MM.1S (cell line): ENCODE data around the gene MCU.

Experiments
- DNase-seq: peaks from one replicate; pipeline ENCODE4 v3.0.0-alpha.2; 2015
- H2AFZ ChIP-seq: fragments of 300-600 bp; sonication (generic); 2 replicates; pipeline ENCODE4 v1.6.0; 2016; ENCODE audit warnings: antibody characterized with exemption, low read length
- H3F3A ChIP-seq: fragments of 300-600 bp; sonication (generic); 2 replicates; pipeline ENCODE4 v1.6.1; 2016; ENCODE audit warnings: mild to moderate bottlenecking, antibody characterized with exemption, low read length, moderate library complexity, mixed read lengths; ENCODE audit not compliant: insufficient read depth
- H3K27ac ChIP-seq: fragments of 300-600 bp; sonication (generic); 2 replicates; pipeline ENCODE4 v1.5.1; 2016; ENCODE audit warnings: mild to moderate bottlenecking, low read length
- H3K27me3 ChIP-seq: fragments of 300-600 bp; sonication (generic); replicated peaks from 2 replicates; pipeline ENCODE4 v1.6.0; 2016; ENCODE audit warnings: low read length; ENCODE audit not compliant: insufficient read depth
- H3K36me3 ChIP-seq: fragments of 300-600 bp; sonication (generic); replicated peaks from 2 replicates; pipeline ENCODE4 v1.6.1; 2016; ENCODE audit warnings: mild to moderate bottlenecking, low read length, mixed read lengths; ENCODE audit not compliant: insufficient read depth
- H3K4me1 ChIP-seq: fragments of 300-600 bp; sonication (generic); 2 replicates; pipeline ENCODE4 v1.6.1; 2016; ENCODE audit warnings: low read length, mixed read lengths
- H3K4me2 ChIP-seq: fragments of 300-600 bp; sonication (generic); 2 replicates; pipeline ENCODE4 v1.6.0; 2016; ENCODE audit warnings: low read depth, low read length
- H3K4me3 ChIP-seq: fragments of 300-600 bp; sonication (generic); 2 replicates; pipeline ENCODE4 v1.5.1; 2016; ENCODE audit warnings: low read length, mixed read lengths
- H3K79me2 ChIP-seq: fragments of 300-600 bp; sonication (generic); 2 replicates; pipeline ENCODE4 v1.6.1; 2016; ENCODE audit warnings: mixed run types, low read length, mixed read lengths
- H3K9ac ChIP-seq: fragments of 300-600 bp; sonication (generic); 2 replicates; pipeline ENCODE4 v1.6.1; 2016; ENCODE audit warnings: low read length, mixed read lengths
- H3K9me2 ChIP-seq: fragments of 300-600 bp; sonication (generic); replicated peaks from 2 replicates; pipeline ENCODE4 v1.6.1; 2016; ENCODE audit warnings: mild to moderate bottlenecking, low read length, mixed read lengths; ENCODE audit not compliant: insufficient read depth
- H3K9me3 ChIP-seq: fragments of 300-600 bp; sonication (generic); replicated peaks from 2 replicates; pipeline ENCODE4 v1.6.1; 2016; ENCODE audit warnings: mild to moderate bottlenecking, low read length, mixed read lengths; ENCODE audit not compliant: insufficient read depth
- H4K20me1 ChIP-seq: fragments of 300-600 bp; sonication (generic); 2 replicates; pipeline ENCODE4 v1.6.1; 2016; ENCODE audit warnings: mild to moderate bottlenecking, low read length, moderate library complexity, mixed read lengths; ENCODE audit not compliant: insufficient read depth
- EZH2 ChIP-seq: fragments of 300-600 bp; sonication (generic); optimal IDR thresholded peaks from 2 replicates; pipeline ENCODE3; 2017; ENCODE audit warnings: low read depth, mild to moderate bottlenecking, antibody characterized with exemption, low read length, mixed read lengths
- EZH2phosphoT487 ChIP-seq: fragments of 300-600 bp; sonication (generic); IDR thresholded peaks from 2 replicates; pipeline ENCODE4 v1.6.1; 2018; ENCODE audit warnings: antibody characterized with exemption, low read length
- TF ChIP-seq, protein P1 (sequence below): fragments of 300-600 bp; sonication (generic); IDR thresholded peaks from 2 replicates; pipeline ENCODE4 v1.5.1; 2016; ENCODE audit warnings: antibody characterized with exemption, low read length, mixed read lengths

MCU gene

DNA sequence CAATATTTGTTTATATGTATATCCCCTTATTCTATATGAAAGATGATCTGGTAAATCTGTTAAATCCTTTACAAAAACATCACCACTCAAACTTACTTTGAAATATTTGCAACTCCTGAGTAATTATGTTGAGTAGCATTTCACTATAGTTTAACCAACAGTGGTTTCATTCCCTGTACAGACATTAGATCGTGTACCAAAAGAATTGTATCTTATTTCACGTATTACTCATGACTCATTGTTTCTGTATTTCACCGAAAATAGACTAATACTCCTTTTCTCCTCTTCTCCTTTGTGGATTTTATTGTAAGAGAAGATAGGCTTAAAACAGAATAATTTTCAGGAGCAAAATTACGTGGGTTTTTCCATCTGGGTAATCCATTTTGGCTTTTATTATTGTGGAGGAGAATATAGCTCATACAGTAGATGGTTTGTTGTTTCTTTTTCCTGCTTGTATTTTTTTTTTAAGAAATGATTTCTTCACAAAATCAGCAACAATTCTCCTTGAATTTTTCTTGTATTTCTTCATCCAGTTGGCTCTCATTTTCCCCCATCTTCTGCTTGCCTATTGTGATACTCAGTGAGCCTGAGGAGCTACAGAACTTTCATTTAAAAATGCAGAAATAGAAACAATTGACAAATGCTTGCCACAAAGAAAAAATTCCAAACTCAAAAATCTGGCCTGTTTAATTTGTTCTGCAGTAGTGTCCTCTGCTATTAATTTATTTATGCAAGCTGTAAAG is 111.0 kb downstream of the MCU start:
- Histone ChIP-seq H3F3A (no peaks in the 10 kb centered on the region), H3K4me2 (no peak overlapping the region), H3K36me3 (no peaks in the 10 kb centered on the region), H3K9ac (no peak overlapping the region), H3K9me2 (no peaks in the 10 kb centered on the region), H3K27me3 (no peaks in the 10 kb centered on the region), H3K9me3 (no peaks in the 10 kb centered on the region), H3K27ac (no peak overlapping the region), H3K4me3 (no peak overlapping the region), H2AFZ (no peak overlapping the region), H3K79me2 (no peaks in the 10 kb centered on the region), H3K4me1 (no peaks in the 10 kb centered on the region), H4K20me1 (no peaks in the 10 kb centered on the region)
- no peak for TF ChIP-seq EZH2
- no peak for TF ChIP-seq EZH2phosphoT487
- TF ChIP-seq, protein P1, sequence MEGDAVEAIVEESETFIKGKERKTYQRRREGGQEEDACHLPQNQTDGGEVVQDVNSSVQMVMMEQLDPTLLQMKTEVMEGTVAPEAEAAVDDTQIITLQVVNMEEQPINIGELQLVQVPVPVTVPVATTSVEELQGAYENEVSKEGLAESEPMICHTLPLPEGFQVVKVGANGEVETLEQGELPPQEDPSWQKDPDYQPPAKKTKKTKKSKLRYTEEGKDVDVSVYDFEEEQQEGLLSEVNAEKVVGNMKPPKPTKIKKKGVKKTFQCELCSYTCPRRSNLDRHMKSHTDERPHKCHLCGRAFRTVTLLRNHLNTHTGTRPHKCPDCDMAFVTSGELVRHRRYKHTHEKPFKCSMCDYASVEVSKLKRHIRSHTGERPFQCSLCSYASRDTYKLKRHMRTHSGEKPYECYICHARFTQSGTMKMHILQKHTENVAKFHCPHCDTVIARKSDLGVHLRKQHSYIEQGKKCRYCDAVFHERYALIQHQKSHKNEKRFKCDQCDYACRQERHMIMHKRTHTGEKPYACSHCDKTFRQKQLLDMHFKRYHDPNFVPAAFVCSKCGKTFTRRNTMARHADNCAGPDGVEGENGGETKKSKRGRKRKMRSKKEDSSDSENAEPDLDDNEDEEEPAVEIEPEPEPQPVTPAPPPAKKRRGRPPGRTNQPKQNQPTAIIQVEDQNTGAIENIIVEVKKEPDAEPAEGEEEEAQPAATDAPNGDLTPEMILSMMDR = no peak
- no peak for DNase-seq

DNA sequence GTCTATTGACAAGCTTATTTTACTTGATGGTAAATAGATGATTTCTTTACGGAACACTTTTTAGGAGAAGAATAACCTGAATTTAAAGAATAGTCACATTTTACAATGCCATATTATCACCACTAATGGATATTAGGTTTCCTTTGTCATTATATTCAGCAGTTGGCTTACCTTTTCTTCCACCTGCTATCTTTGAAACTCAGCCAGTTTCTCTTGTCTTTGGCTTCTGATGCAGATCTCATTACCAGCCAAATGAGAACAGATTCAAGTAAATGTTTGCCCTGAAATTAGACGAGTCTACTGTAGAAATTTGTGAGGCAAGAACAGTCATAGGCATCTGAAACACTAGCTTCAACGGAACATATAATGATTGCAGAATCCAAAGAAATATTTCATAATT is 116.1 kb downstream of the MCU start:
- TF ChIP-seq EZH2 = no peak
- TF ChIP-seq EZH2phosphoT487 = no peak
- TF ChIP-seq, protein P1 = no peak
- no peaks in the 10 kb centered on the region for H3K4me1 ChIP-seq

GRCh38 chr10:72809006-72809405 is 117.1 kb downstream of the MCU start:
- H3K4me3 ChIP-seq = no peak overlapping the region
- H3K4me2 ChIP-seq = no peak overlapping the region
- H3K4me1 ChIP-seq = no peaks in the 10 kb centered on the region
- no peaks in the 10 kb centered on the region for H3K36me3 ChIP-seq
- no peaks in the 10 kb centered on the region for H3F3A ChIP-seq
- H3K27me3 ChIP-seq = no peaks in the 10 kb centered on the region
- H4K20me1 ChIP-seq = no peaks in the 10 kb centered on the region
- no peak overlapping the region for H2AFZ ChIP-seq
- H3K27ac ChIP-seq = no peak overlapping the region
- DNase-seq = no peak
- TF ChIP-seq, protein P1 = no peak
- TF ChIP-seq EZH2 = no peak
- no peak for TF ChIP-seq EZH2phosphoT487
- no peaks in the 10 kb centered on the region for H3K9me2 ChIP-seq
- H3K9me3 ChIP-seq = no peaks in the 10 kb centered on the region
- H3K79me2 ChIP-seq = no peaks in the 10 kb centered on the region
- no peak overlapping the region for H3K9ac ChIP-seq

More for the DNA sequence above, 116.1 kb downstream of the MCU start:
- H3K36me3 ChIP-seq = no peaks in the 10 kb centered on the region
- H3K9me2 ChIP-seq = no peaks in the 10 kb centered on the region
- no peaks in the 10 kb centered on the region for H4K20me1 ChIP-seq
- no peak overlapping the region for H3K27ac ChIP-seq
- DNase-seq = no peak
- no peak overlapping the region for H2AFZ ChIP-seq
- H3K4me2 ChIP-seq = no peak overlapping the region
- no peaks in the 10 kb centered on the region for H3K27me3 ChIP-seq
- H3F3A ChIP-seq = no peaks in the 10 kb centered on the region
- no peaks in the 10 kb centered on the region for H3K79me2 ChIP-seq
- H3K4me3 ChIP-seq = no peak overlapping the region
- no peak overlapping the region for H3K9ac ChIP-seq
- no peaks in the 10 kb centered on the region for H3K9me3 ChIP-seq
